Stimulated activated CD4-positive, alpha-beta T cell treated with anti-CD3 and anti-CD28 coated beads, TNF-alpha, amount 100 ng/mL, for 24 hours (primary cell): Measurements from ENCODE around the gene CCT3.
"Not testable (repeated sequence)": the region's sequence is repeated elsewhere in the genome, so short reads cannot be mapped to it uniquely, and the experiment has no call there.

Experiments
- DNase-seq, 3 experiments: peaks; one replicate each; pipeline ENCODE4 v3.0.0-alpha.2; 2020; ENCODE audit warnings: low read depth in 3 of 3

CCT3 gene

GRCh38 chr1:156368889-156369684 lies 31.0 kb upstream of the CCT3 start, which contains the start of gene RHBG:
RHBG (plus strand) TSS chr1:156369211; CDS start chr1:156369250, 39 bp downstream.
- DNase-seq: peak in 1 of 3 experiments; percentile 16

GRCh38 chr1:156368157-156368658 lies 30.1 kb upstream of the CCT3 start:
- DNase-seq: no peak

GRCh38 chr1:156367383-156368156 lies 29.5 kb upstream of the CCT3 start:
- DNase-seq: no peak

- no peak for DNase-seq
Observed at GRCh38 chr1:156366378-156367166, 28.5 kb upstream of the CCT3 start.

- no peak for DNase-seq
Observed at GRCh38 chr1:156365754-156366153, 27.7 kb upstream of the CCT3 start.

- DNase-seq: no peak
Observed at GRCh38 chr1:156360534-156360933, 22.4 kb upstream of the CCT3 start.

- DNase-seq: no peak
Observed at GRCh38 chr1:156359973-156360372, 21.9 kb upstream of the CCT3 start.

GRCh38 chr1:156359249-156359648 lies 21.2 kb upstream of the CCT3 start:
- DNase-seq: no peak

- DNase-seq: no peak
Observed at GRCh38 chr1:156358641-156359040, 20.5 kb upstream of the CCT3 start.

GRCh38 chr1:156357977-156358376 lies 19.9 kb upstream of the CCT3 start:
- DNase-seq: no peak

GRCh38 chr1:156356875-156357534 lies 18.9 kb upstream of the CCT3 start:
- DNase-seq: peak in 2 of 3 experiments; percentile 19 to 60

GRCh38 chr1:156356262-156356874 lies 18.3 kb upstream of the CCT3 start:
- no peak for DNase-seq

GRCh38 chr1:156352481-156352880 lies 14.4 kb upstream of the CCT3 start:
- not testable (repeated sequence) for DNase-seq

- no peak for DNase-seq
Observed at GRCh38 chr1:156347331-156347730, 9.2 kb upstream of the CCT3 start.

GRCh38 chr1:156346636-156347035 lies 8.5 kb upstream of the CCT3 start:
- no peak for DNase-seq

GRCh38 chr1:156346035-156346434 lies 7.9 kb upstream of the CCT3 start:
- DNase-seq: not testable (repeated sequence)

GRCh38 chr1:156344409-156344808 lies 6.3 kb upstream of the CCT3 start:
- no peak for DNase-seq

GRCh38 chr1:156342166-156342955 lies 4.3 kb upstream of the CCT3 start:
- DNase-seq: no peak

GRCh38 chr1:156337888-156338179 lies 258 bp downstream of the CCT3 start:
- no peak for DNase-seq
